A673 (cell line): ENCODE results near the gene NACC2.

Source experiments
- CTCF ChIP-seq: fragments of 300-800, 200-600 bp; sonication (generic); conservative IDR thresholded peaks from 2 replicates; pipeline ENCODE4 v1.5.1; 2017; ENCODE audit warnings: low read depth, mild to moderate bottlenecking, antibody characterized with exemption, low read length, moderate library complexity, mixed read lengths
- EZH2 ChIP-seq: fragments of 200-600 bp; sonication (generic); IDR thresholded peaks from 2 replicates; pipeline ENCODE4 v1.6.1; 2017; ENCODE audit warnings: borderline replicate concordance, low read depth, mild to moderate bottlenecking, mixed read lengths, antibody characterized with exemption, low read length; ENCODE audit not compliant: poor library complexity, severe bottlenecking

GRCh38 chr9:136014147-136014923 is 80.8 kb downstream of the NACC2 start:
- TF ChIP-seq CTCF = no peak
- no peak for TF ChIP-seq EZH2
